ENCODE results near the gene GP1BB. TPM values are rescaled to one million over a fixed set of nuclear protein-coding genes. Genes with fewer than 3 reads are reported as not detected.

Gene GP1BB
- total and polyA plus RNA-seq, 2 of the 4 experiments (the other 2 are of a cell fraction) = 0.18 to 1.5 TPM

DNA sequence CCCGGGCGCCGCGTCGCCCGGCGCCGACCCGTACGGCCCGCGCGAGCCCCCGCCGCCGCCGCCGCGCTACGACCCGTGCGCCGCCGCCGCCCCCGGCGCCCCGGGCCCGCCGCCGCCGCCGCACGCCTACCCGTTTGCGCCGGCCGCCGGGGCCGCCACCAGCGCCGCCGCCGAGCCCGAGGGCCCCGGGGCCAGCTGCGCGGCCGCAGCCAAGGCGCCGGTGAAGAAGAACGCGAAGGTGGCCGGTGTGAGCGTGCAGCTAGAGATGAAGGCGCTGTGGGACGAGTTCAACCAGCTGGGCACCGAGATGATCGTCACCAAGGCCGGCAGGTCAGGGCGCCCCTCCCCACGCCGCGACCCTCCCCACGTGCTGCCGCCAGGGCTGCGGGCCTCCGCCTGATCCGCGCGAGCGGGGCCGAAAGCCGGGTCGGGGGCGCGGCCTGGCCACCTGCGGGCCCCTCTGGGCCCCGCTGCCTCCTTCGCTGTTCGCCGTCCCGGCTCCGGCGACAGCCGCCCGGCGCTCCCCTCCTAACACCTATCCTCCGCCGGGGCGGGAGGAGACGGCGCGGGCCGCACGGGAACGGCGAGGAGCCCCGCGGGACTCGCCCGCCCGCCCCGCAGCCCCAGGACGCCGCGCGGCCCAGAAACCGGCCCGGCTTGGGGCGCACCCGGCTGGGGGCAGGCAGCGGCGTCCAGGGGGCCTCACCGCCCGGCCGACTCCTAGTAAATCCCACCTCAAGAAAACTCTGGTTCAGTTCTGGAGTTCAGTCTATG is 37.8 kb downstream of the GP1BB start:
- H2BK120ac ChIP-seq (ENCODE audit: low read depth, low read length) = no peak overlapping the region
- POLR2A ChIA-PET (ENCODE audit: unreplicated experiment) = no interaction called here
- H2AK9ac ChIP-seq (replicated peaks; ENCODE audit: low read depth, low read length, poor library complexity) = no peak overlapping the region
- no peaks in the 10 kb centered on the region for H3K9me1 ChIP-seq (ENCODE audit: insufficient read depth, low read length)
- H3K9ac ChIP-seq (ENCODE audit: low read depth, low read length) = no peak overlapping the region
- H3K23ac ChIP-seq (ENCODE audit: low read depth, low read length) = no peak overlapping the region
- ATAC-seq (ENCODE audit: low read depth) = peak; percentile 30
- H3K56ac ChIP-seq (ENCODE audit: extremely low read depth, insufficient read depth, low read length) = no peak overlapping the region
- no peak for DNase-seq
- CTCF ChIA-PET = interaction anchor here (1.3 kb wide), 1 partner anchor 31 kb away, joined by 4 read pairs; no protein-coding TSS in a partner anchor
- no peaks in the 10 kb centered on the region for H3K36me3 ChIP-seq (ENCODE audit: control insufficient read depth, insufficient read depth, low read length)
- no peak overlapping the region for H3K14ac ChIP-seq (replicated peaks; ENCODE audit: low read depth, low read length)
- WGBS, 2 experiments (ENCODE audit: extremely low coverage in 2 of 2, insufficient read length in 1 of 2) = 1% methylated on average over 17 of the region's 117 CpGs; no CpG with 5 or more reads in 1 of the 2 experiments
- H3K79me1 ChIP-seq (ENCODE audit: low read depth in 1 of 2, low read length in 2 of 2) = no peaks in the 10 kb centered on the region
- peak overlapping the region; percentile 7; the same call in 1 of the 2 replicates for H3K4me3 ChIP-seq (ENCODE audit: insufficient read depth, low read depth, low read length)
- peak overlapping the region; percentile 67 for H2AFZ ChIP-seq (replicated peaks; ENCODE audit: low read length, poor library complexity)
- dilution Hi-C loops (cut with HindIII; ENCODE audit: low sequenced_read_pairs, unreplicated experiment) (no loop called here), intact Hi-C loops (cut with micrococcal nuclease) (no loop called here), in situ Hi-C loops (cut with MboI; ENCODE audit: low sequenced_read_pairs) (no loop called here)
- H3K27ac ChIP-seq (ENCODE audit: insufficient read depth, low read length) = no peak overlapping the region
- no TSS peak for BruUV-seq (replicated peaks)
- H3K4ac ChIP-seq (ENCODE audit: low read depth, low read length) = no peak overlapping the region
- H3K9me3 ChIP-seq (ENCODE audit: control insufficient read depth, insufficient read depth, low read length) = peaks cover 4% of the 10 kb centered on the region; the same call in 1 of the 2 replicates
- peaks cover 93% of the 10 kb centered on the region for H3K27me3 ChIP-seq (ENCODE audit: control insufficient read depth, insufficient read depth, low read length)
- peaks cover 2% of the 10 kb centered on the region; the same call in 1 of the 2 replicates for H4K20me1 ChIP-seq (ENCODE audit: insufficient read depth, low read length)
- no peak overlapping the region for H3K18ac ChIP-seq (ENCODE audit: low read depth, low read length)
- H2AK5ac ChIP-seq (ENCODE audit: low read depth, low read length) = no peak overlapping the region
- H3K4me2 ChIP-seq (ENCODE audit: low read depth, low read length) = peak overlapping the region; percentile 63; the same call in 1 of the 2 replicates
- H2BK20ac ChIP-seq (ENCODE audit: low read depth, low read length) = no peak overlapping the region
- no peak overlapping the region for H2BK5ac ChIP-seq (ENCODE audit: low read depth, low read length, poor library complexity, severe bottlenecking)
- no peak overlapping the region for H4K91ac ChIP-seq (ENCODE audit: insufficient read depth, low read depth, low read length)
- H3K4me1 ChIP-seq (ENCODE audit: control insufficient read depth, insufficient read depth, low read length) = peaks cover 4% of the 10 kb centered on the region; the same call in 1 of the 2 replicates
- no peak for TF ChIP-seq MXI1 (IDR thresholded peaks at IDR 0.05; ENCODE audit: borderline replicate concordance, low read depth, low read length)
- TF ChIP-seq RFX5 (IDR thresholded peaks at IDR 0.05; ENCODE audit: low read depth, low read length) = no peak
- no peak for TF ChIP-seq SMC3 (IDR thresholded peaks at IDR 0.05; ENCODE audit: low read depth, low read length)
- H2BK15ac ChIP-seq (ENCODE audit: low read depth, low read length) = no peak overlapping the region
- H4K5ac ChIP-seq (ENCODE audit: low read depth, low read length) = no peak overlapping the region
- no peak overlapping the region for H4K8ac ChIP-seq (ENCODE audit: low read depth in 2 of 2, low read length in 2 of 2)

Data from IMR-90 (cell line).